H1 (cell line): ENCODE data around the gene MICALL1.

Source experiments
- BCL11A ChIP-seq, 2 experiments: IDR thresholded peaks; one replicate each; pipeline ENCODE4 v1.6.1; 2011; ENCODE audit warnings: low read depth in 2 of 2, low read length in 2 of 2, mild to moderate bottlenecking in 2 of 2
- EP300 ChIP-seq, 2 experiments: IDR thresholded peaks; 1 replicate in 1 of 2; 2 replicates in 1 of 2; pipeline ENCODE4 v1.6.1; 2011 to 2012; ENCODE audit warnings: low read depth in 2 of 2, low read length in 2 of 2, mild to moderate bottlenecking in 2 of 2, borderline replicate concordance in 1 of 2, inconsistent platforms in 1 of 2, moderate library complexity in 1 of 2
- EZH2 ChIP-seq: fragments of 200-600 bp; sonication (generic); IDR thresholded peaks from 2 replicates; pipeline ENCODE4 v1.7.1; 2012; ENCODE audit warnings: low read depth, mild to moderate bottlenecking, moderate library complexity, low read length, inconsistent platforms; ENCODE audit not compliant: severe bottlenecking
- JUN ChIP-seq: IDR thresholded peaks from 2 replicates; pipeline ENCODE4 v1.6.1; 2011; ENCODE audit warnings: low read depth, mild to moderate bottlenecking, improper control_type of control experiment, low read length
- JUND ChIP-seq: IDR thresholded peaks from 2 replicates; pipeline ENCODE4 v1.6.1; 2011; ENCODE audit warnings: mild to moderate bottlenecking, improper control_type of control experiment, low read length
- MAFK ChIP-seq: IDR thresholded peaks from 2 replicates; pipeline ENCODE4 v1.6.1; 2012; ENCODE audit warnings: low read depth, mild to moderate bottlenecking, improper control_type of control experiment, low read length
- POLR2A ChIP-seq, 2 experiments: IDR thresholded peaks; 1 replicate in 1 of 2; 2 replicates in 1 of 2; pipeline ENCODE4 v1.6.1; 2011; ENCODE audit warnings: low read depth in 2 of 2, low read length in 2 of 2, mild to moderate bottlenecking in 2 of 2; ENCODE audit errors: control extremely low read depth in 1 of 2
- RAD21 ChIP-seq, 2 experiments: IDR thresholded peaks in 1 of 2; conservative IDR thresholded peaks in 1 of 2; 2 replicates each; pipeline ENCODE4 v1.6.1; 2011; ENCODE audit warnings: low read depth in 2 of 2, low read length in 2 of 2, improper control_type of control experiment in 1 of 2, inconsistent platforms in 1 of 2, mild to moderate bottlenecking in 1 of 2, moderate library complexity in 1 of 2
- TAF1 ChIP-seq: IDR thresholded peaks from 2 replicates; pipeline ENCODE4 v1.6.1; 2011; ENCODE audit warnings: mild to moderate bottlenecking, low read depth, low read length
- TF ChIP-seq, protein P1 (sequence below), 3 experiments: IDR thresholded peaks; 1 replicate in 2 of 3; 2 replicates in 1 of 3; pipeline versions ENCODE4 v1.5.1 to v1.6.1; 2011; ENCODE audit warnings: low read length in 3 of 3, mild to moderate bottlenecking in 3 of 3, inconsistent platforms in 2 of 3, low read depth in 1 of 3, moderate library complexity in 1 of 3; ENCODE audit not compliant: insufficient read depth in 1 of 3; ENCODE audit errors: control extremely low read depth in 1 of 3

DNA sequence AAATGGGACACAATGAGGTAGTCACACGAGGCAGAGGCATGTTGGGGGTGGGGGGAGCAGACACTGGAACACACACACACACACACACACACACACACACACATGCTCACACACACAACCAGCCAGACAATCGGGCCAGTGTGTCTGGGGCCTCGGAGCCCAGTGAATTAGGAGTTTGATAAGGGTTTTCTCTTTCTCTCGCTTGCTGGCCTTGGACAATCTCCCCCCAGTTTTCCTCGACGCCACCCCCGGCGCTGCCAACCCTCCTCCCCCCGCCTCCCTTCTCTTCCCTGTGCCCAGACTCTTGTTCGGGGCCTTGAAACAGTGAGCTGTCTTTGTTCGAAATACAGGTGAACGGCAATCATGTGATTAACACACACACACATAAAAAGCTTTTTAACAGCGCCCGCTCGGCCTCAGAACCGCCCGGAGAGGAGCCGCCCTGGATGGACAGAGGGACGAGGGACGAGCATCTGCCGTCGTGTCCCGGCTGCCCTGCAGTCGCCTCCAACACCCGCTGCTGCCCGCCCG, 79.7 kb downstream of the MICALL1 start:
- TF ChIP-seq, protein P1, sequence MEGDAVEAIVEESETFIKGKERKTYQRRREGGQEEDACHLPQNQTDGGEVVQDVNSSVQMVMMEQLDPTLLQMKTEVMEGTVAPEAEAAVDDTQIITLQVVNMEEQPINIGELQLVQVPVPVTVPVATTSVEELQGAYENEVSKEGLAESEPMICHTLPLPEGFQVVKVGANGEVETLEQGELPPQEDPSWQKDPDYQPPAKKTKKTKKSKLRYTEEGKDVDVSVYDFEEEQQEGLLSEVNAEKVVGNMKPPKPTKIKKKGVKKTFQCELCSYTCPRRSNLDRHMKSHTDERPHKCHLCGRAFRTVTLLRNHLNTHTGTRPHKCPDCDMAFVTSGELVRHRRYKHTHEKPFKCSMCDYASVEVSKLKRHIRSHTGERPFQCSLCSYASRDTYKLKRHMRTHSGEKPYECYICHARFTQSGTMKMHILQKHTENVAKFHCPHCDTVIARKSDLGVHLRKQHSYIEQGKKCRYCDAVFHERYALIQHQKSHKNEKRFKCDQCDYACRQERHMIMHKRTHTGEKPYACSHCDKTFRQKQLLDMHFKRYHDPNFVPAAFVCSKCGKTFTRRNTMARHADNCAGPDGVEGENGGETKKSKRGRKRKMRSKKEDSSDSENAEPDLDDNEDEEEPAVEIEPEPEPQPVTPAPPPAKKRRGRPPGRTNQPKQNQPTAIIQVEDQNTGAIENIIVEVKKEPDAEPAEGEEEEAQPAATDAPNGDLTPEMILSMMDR (IDR thresholded peaks at IDR 0.05; ENCODE audit: control extremely low read depth in 1 of 3, insufficient read depth in 1 of 3, low read depth in 1 of 3, low read length in 3 of 3), result no peak
- no peak for TF ChIP-seq TAF1
- no peak for TF ChIP-seq EZH2
- TF ChIP-seq JUN, result no peak
- TF ChIP-seq MAFK, result no peak
- no peak for TF ChIP-seq RAD21 (IDR thresholded peaks at IDR 0.05 in 1 of 2, conservative IDR thresholded peaks at IDR 0.05 in 1 of 2; ENCODE audit: low read depth in 2 of 2, low read length in 2 of 2)
- TF ChIP-seq POLR2A (IDR thresholded peaks at IDR 0.05; ENCODE audit: control extremely low read depth in 1 of 2, low read depth in 2 of 2, low read length in 2 of 2), result no peak
- no peak for TF ChIP-seq BCL11A (IDR thresholded peaks at IDR 0.05; ENCODE audit: low read depth in 2 of 2, low read length in 2 of 2)
- TF ChIP-seq JUND, result no peak
- no peak for TF ChIP-seq EP300 (IDR thresholded peaks at IDR 0.05; ENCODE audit: borderline replicate concordance in 1 of 2, low read depth in 2 of 2, low read length in 2 of 2)
